ENCODE data around the gene RPS6KA2. TPM values are rescaled to one million over a fixed set of nuclear protein-coding genes. Genes with fewer than 3 reads are reported as not detected.

RPS6KA2 gene
- total RNA-seq, 4 donors from 2014 or later, result 22.7 to 55.9 (median 40.6) TPM

DNA sequence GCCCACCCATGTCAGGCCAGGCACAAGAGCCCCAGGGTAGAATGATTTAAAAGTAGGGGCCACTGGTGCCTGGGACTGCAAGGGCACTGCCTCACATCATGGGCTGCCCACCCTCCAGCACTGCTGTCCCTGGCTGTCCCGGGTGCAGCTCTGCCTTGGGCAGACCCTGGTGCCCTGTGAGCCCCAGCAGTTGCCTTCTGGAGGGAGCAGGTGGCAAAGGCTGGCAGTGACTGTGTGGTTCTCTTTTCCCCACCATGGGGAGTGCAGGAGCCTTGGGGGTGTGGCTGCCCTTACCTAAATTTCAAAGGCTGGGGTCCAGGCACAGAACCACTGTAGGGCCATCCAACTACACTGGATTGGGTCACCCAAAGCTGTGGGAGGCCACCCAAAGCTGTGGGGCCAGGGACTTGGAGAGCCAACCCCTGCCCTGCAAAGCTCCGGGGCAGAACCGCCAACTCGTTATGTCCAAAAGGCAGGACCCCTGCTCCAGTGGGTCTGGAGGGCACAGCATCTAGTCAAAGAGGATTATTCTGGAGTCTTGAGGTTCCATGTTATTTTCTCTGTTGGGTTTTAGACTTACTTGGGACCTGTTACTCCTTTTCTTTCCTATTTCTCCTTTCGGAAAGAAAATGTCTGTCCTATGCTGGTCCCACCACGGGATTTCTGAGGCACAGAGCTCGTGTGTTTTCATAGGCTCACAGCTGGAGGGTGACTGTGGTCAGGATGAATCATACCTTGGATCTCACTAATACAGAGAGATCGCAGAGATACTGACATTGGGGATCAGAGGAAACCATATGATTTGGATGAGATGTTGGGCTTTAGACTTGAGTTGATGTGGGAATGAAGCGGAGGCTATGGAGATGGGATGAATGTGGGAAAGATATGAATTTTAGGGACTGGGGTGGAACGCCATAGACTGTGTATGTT is 105.9 kb downstream of the RPS6KA2 start:
- TF ChIP-seq CTCF (IDR thresholded peaks at IDR 0.05) (no peak), POLR2A (IDR thresholded peaks at IDR 0.05) (no peak)
- H3K4me3 ChIP-seq (ENCODE audit: low read depth, poor library complexity, severe bottlenecking), result no peak overlapping the region
- intact Hi-C loops (cut with DNase I; ENCODE audit: low total_unique reads), result no loop called here
- DNase-seq (ENCODE audit: low spot score in 2 of 2), result no peak
- WGBS, 2 donors, result 93 to 98% methylated on average over 10 of the region's 10 CpGs

GRCh38 chr6:166516251-166516884 is 110.7 kb downstream of the RPS6KA2 start:
- H3K4me3 ChIP-seq (ENCODE audit: low read depth, poor library complexity, severe bottlenecking), result no peak overlapping the region
- 76 to 87% methylated on average over 7 of the region's 7 CpGs for WGBS, 2 donors
- TF ChIP-seq CTCF (IDR thresholded peaks at IDR 0.05) (no peak), POLR2A (IDR thresholded peaks at IDR 0.05) (no peak)
- DNase-seq (ENCODE audit: low spot score in 2 of 2), result peak in 1 of 2 donors; percentile 49
- intact Hi-C loops (cut with DNase I; ENCODE audit: low total_unique reads), result no loop called here

- DNase-seq (ENCODE audit: low spot score in 2 of 2), result peak in 1 of 2 donors; percentile 85
- 61 to 63% methylated on average over 11 of the region's 11 CpGs for WGBS, 2 donors
- no peak for TF ChIP-seq CTCF (IDR thresholded peaks at IDR 0.05)
- H3K4me3 ChIP-seq (ENCODE audit: low read depth, poor library complexity, severe bottlenecking), result no peak overlapping the region
- intact Hi-C loops (cut with DNase I; ENCODE audit: low total_unique reads), result no loop called here
Observed at GRCh38 chr6:166515072-166515810, 111.8 kb downstream of the RPS6KA2 start.

- WGBS, 2 donors, result 88 to 96% methylated on average over 3 of the region's 3 CpGs
- intact Hi-C loops (cut with DNase I; ENCODE audit: low total_unique reads), result no loop called here
- peak in 1 of 2 donors; percentile 59 for DNase-seq (ENCODE audit: low spot score in 2 of 2)
- no peak for TF ChIP-seq POLR2A (IDR thresholded peaks at IDR 0.05)
- TF ChIP-seq CTCF (IDR thresholded peaks at IDR 0.05), result no peak
- H3K4me3 ChIP-seq (ENCODE audit: low read depth, poor library complexity, severe bottlenecking), result no peak overlapping the region
Observed at GRCh38 chr6:166514196-166514595, 112.9 kb downstream of the RPS6KA2 start.

- peak in 1 of 2 donors; percentile 82 for DNase-seq (ENCODE audit: low spot score in 2 of 2)
- TF ChIP-seq POLR2A (IDR thresholded peaks at IDR 0.05) (no peak), CTCF (IDR thresholded peaks at IDR 0.05) (no peak)
- intact Hi-C loops (cut with DNase I; ENCODE audit: low total_unique reads), result no loop called here
- no peak overlapping the region for H3K4me3 ChIP-seq (ENCODE audit: low read depth, poor library complexity, severe bottlenecking)
- 89 to 90% methylated on average over 8 of the region's 8 CpGs for WGBS, 2 donors
Observed at GRCh38 chr6:166512567-166512966, 114.5 kb downstream of the RPS6KA2 start.
